ENCODE results near the gene OR10D3.
A peak's percentile ranks its signal among the peaks of the same experiment; 100 is the strongest.

The OR10D3 gene

DNA sequence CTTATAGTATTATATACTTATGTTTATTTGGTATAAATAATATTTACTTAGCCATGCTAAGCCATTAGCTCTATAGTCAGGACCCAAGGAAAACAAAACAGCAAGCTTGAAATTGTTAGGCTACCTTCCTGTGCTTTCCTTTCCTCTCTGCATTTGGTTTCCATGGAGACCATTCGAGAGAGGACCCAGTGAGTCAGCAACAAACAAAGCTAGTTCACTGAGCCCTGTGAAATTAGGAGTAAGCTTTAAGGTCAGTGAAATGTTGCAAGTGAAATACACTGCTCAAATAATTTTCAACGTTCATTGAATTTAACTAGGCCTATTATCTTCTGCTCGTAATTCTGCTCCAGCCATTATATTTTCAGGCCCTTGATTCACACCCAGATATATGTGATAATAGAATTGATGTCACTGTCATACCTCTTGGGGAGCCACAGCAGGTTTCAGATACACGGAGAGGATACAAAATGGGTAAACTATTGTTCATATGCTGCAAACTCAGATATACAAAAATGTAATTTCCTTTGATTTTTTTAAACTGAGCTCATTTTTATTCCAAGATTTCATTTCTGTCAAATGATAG, 9.1 kb upstream of the OR10D3 start:
- H3K36me3 Mint-ChIP-seq (ENCODE audit: low read depth): no peaks in the 10 kb centered on the region
- H3K27me3 Mint-ChIP-seq (ENCODE audit: low read depth): peaks cover 3% of the 10 kb centered on the region
- H3K27ac Mint-ChIP-seq: no peak overlapping the region
- peaks cover 1% of the 10 kb centered on the region for H3K4me1 Mint-ChIP-seq (ENCODE audit: low read depth)
- H3K9me3 Mint-ChIP-seq: no peaks in the 10 kb centered on the region
- no peak for DNase-seq (ENCODE audit: low spot score)
- no peak overlapping the region for H3K4me3 Mint-ChIP-seq

DNA sequence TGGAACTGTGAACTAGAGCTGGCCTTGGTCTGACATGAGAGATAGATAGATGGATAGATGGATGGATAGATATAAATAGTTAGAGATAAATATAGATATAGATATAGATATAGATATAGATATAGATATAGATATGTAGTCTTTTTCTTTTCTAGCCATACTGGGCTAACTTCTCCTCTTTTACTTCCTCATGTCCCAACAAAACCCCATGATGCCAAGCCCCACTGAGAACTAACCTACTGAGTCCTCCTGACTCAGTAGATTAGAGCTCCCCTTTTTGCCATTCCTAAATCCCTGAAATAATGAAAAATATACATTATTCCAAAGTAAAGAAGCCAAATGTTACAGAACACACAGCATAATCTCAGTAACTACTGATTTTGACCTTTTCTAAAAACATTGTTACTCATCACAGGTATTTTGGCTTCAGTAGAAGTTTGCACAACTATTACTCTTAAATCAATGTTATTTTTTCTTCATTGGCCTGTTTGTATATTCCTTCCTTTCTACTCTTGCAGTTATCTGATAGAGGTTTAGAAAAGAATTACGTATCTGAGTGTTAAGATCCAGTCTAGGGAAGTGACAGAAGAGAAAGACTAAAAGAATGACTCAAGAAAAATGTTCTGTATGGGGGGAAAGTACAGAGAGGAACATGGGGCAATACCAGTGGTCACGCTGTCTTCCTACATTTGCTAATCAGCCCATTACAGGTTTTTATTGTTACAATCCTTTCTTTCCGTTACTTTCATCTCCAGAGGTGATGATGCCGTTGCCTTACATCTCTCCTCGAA, 6.0 kb upstream of the OR10D3 start:
- H3K27me3 Mint-ChIP-seq (ENCODE audit: low read depth): peaks cover 8% of the 10 kb centered on the region
- no peaks in the 10 kb centered on the region for H3K9me3 Mint-ChIP-seq
- H3K4me1 Mint-ChIP-seq (ENCODE audit: low read depth): no peaks in the 10 kb centered on the region
- DNase-seq (ENCODE audit: low spot score): no peak
- no peak overlapping the region for H3K4me3 Mint-ChIP-seq
- H3K36me3 Mint-ChIP-seq (ENCODE audit: low read depth): no peaks in the 10 kb centered on the region
- H3K27ac Mint-ChIP-seq: no peak overlapping the region

DNA sequence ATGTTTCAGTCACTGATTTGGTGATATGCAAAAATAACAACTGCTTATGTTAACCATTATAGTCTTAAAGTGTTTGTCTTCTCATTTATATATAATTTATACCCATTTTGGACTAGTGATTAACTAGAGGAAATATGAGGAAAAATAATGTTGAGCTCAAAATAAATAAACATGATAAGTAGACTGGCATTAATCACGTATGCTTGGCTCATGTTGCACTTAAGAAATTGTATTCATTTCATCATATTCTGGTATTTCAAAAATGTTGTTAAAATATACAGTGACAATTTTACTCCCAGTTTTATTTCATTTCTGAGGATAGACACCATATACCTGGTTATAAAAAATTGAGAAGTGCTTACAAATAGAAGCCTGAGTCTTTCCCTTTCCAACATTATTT, 3.8 kb upstream of the OR10D3 start:
- Mint-ChIP-seq H3K27ac (no peak overlapping the region), H3K9me3 (no peaks in the 10 kb centered on the region), H3K4me1 (ENCODE audit: low read depth) (no peaks in the 10 kb centered on the region), H3K4me3 (no peak overlapping the region), H3K27me3 (ENCODE audit: low read depth) (peaks cover 10% of the 10 kb centered on the region), H3K36me3 (ENCODE audit: low read depth) (no peaks in the 10 kb centered on the region)
- no peak for DNase-seq (ENCODE audit: low spot score)

DNA sequence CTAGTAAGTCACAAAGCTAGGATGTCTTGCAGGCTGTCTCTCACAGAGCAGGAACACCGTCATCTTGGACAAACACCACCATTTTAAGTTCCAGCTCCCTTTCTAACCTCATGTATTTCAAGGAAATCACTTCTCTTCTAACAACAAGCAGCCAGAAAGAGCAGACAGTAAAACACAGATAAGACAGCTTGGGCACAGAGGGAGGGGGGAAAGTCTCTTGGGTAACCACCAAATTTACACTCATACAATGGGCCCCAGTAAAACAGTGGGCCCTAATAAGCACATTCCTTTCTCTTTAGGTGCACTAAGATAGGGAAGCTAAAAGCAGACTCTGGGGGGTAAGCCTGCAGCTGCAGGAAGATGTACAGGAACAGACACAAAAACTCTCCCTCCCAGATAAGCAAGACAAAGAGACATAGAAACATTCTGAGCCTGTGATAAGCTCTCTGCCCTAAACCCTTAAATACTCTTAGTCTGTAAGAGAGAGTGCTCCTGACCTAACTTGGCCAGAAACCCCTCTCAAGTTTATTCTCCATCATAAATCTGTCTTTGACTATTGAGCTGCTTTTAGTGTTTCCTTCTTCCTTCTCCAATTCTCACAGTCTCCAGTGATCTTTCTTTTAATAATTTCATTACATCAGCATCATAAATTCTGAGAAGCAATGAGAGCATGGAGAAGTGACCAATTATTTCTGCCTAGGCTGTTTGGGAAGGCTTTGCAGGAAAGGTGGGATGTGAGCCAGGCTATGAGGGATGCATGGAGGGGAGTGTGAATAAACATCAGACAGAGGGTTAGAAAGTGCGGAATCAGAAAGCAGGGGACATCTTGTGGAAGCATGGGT, 7.4 kb downstream of the OR10D3 start:
- H3K36me3 Mint-ChIP-seq (ENCODE audit: low read depth): no peaks in the 10 kb centered on the region
- no peak for DNase-seq (ENCODE audit: low spot score)
- H3K4me1 Mint-ChIP-seq (ENCODE audit: low read depth): no peaks in the 10 kb centered on the region
- no peak overlapping the region for H3K27ac Mint-ChIP-seq
- peaks cover 12% of the 10 kb centered on the region for H3K27me3 Mint-ChIP-seq (ENCODE audit: low read depth)
- H3K4me3 Mint-ChIP-seq: no peak overlapping the region
- no peaks in the 10 kb centered on the region for H3K9me3 Mint-ChIP-seq

DNA sequence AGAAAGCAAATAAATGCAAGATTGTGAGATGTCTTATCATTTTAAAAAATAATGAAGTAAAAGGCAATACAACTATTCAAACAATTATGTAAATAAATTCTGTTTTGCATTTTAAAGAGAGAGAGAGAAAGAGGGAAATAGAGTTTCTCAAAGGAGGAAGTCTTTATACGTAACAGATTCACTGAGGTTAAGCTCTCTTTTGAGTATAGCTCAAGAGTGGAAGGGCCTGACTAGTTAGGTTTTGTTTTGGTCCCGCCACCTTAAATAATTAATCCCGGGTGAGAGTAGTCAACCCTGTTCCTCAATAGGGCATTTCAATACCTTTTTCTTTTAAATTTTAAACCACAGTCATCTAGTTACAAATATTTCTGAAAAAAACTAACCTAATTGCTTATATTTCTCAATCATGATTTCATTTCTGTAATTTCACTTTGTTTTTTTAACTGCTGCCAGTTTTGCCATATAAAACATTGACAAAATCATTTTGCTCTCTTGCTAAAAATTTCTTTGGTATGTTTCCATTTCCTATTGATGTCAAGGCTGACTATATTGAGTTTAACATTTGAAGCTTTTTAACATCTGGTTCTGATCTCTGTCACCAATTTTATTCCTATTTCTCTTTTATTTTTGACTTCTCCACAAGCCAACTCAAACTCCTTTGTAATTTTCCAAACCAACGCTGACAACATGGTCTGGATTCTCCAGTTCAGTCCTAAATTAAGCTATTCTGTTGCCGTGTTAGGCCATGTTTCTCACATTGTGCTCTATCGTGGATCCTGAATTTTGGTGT, 10.3 kb downstream of the OR10D3 start:
- Mint-ChIP-seq H3K4me3 (no peak overlapping the region), H3K27ac (no peak overlapping the region), H3K27me3 (ENCODE audit: low read depth) (peaks cover 11% of the 10 kb centered on the region)

DNA sequence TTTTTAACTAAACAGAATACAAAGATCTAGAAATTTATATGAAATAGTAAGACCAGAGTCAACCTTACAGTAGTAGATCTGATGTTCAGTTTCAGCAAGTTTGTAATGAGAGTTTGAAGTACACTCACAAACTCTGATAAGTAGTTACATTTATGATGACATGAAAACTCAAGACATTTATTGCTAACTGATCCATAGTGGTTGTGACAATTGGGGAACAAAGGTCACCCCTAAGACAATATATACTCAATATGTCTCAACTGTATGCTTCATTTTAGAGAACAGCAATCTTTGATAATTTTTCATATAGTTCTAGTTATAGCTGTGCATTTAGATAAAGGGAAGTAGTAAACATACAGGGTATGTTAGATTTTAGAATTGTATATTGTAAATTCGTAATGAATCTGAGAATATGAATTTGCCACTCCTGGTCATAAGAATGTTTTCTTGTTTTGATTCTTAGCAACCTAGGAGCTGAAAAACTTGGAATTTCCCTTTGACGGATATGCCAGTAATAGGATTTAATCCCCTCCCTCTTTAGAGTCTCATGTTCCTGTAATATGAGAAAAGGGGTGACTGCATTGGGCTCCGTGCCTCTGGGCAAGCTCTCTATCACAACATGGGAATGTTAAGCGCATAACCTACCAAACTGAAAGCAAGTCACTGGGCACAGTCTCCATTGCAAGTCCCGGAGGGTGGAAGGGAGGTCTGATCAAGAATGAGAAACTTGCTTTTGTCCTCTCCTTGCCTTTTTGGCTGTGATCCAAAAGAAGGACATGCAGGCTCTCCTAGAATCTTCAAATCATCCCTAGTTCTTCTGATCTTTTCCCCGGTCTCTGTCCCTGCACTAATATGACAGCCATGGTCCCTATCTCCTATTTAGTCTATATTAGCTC, 11.4 kb downstream of the OR10D3 start:
- DNase-seq (ENCODE audit: low spot score): no peak
- no peaks in the 10 kb centered on the region for H3K9me3 Mint-ChIP-seq
- no peaks in the 10 kb centered on the region for H3K36me3 Mint-ChIP-seq (ENCODE audit: low read depth)
- H3K4me3 Mint-ChIP-seq: no peak overlapping the region
- peaks cover 9% of the 10 kb centered on the region for H3K27me3 Mint-ChIP-seq (ENCODE audit: low read depth)
- H3K27ac Mint-ChIP-seq: no peak overlapping the region
- no peaks in the 10 kb centered on the region for H3K4me1 Mint-ChIP-seq (ENCODE audit: low read depth)

More for the DNA sequence above, 10.3 kb downstream of the OR10D3 start:
- no peak for DNase-seq (ENCODE audit: low spot score)
- Mint-ChIP-seq H3K4me1 (ENCODE audit: low read depth) (no peaks in the 10 kb centered on the region), H3K36me3 (ENCODE audit: low read depth) (no peaks in the 10 kb centered on the region), H3K9me3 (no peaks in the 10 kb centered on the region)

GRCh38 chr11:124195189-124195734, 12.1 kb downstream of the OR10D3 start:
- Mint-ChIP-seq H3K9me3 (no peaks in the 10 kb centered on the region), H3K27ac (no peak overlapping the region), H3K4me3 (no peak overlapping the region), H3K27me3 (ENCODE audit: low read depth) (peaks cover 7% of the 10 kb centered on the region), H3K4me1 (ENCODE audit: low read depth) (no peaks in the 10 kb centered on the region), H3K36me3 (ENCODE audit: low read depth) (no peaks in the 10 kb centered on the region)
- DNase-seq (ENCODE audit: low spot score): peak; percentile 29

DNA sequence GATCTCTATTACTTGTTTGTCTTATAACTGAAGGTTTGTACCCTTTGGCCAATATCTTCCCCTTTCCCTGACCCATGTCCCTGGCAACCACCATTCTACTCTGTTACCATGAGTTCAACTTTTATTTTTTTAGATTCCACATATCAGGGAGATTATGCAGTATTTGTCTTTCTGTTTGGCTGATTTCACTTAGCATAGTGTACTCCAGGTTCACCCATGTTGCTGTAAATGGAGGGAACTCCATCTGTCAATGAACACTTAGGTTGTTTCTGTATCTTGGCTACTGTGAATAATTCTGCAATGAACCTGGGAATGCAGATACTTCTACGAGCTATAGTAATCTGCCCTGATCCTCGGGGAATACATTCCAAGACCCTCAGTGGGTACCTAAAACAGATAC, 14.9 kb downstream of the OR10D3 start:
- no peaks in the 10 kb centered on the region for H3K36me3 Mint-ChIP-seq (ENCODE audit: low read depth)
- no peak overlapping the region for H3K27ac Mint-ChIP-seq
- H3K27me3 Mint-ChIP-seq (ENCODE audit: low read depth): peaks cover 6% of the 10 kb centered on the region
- H3K9me3 Mint-ChIP-seq: no peaks in the 10 kb centered on the region
- no peak overlapping the region for H3K4me3 Mint-ChIP-seq
- DNase-seq (ENCODE audit: low spot score): no peak
- no peaks in the 10 kb centered on the region for H3K4me1 Mint-ChIP-seq (ENCODE audit: low read depth)

- no peak overlapping the region for H3K27ac Mint-ChIP-seq
- H3K27me3 Mint-ChIP-seq (ENCODE audit: low read depth): peaks cover 6% of the 10 kb centered on the region
- H3K36me3 Mint-ChIP-seq (ENCODE audit: low read depth): no peaks in the 10 kb centered on the region
- no peak for DNase-seq (ENCODE audit: low spot score)
- no peaks in the 10 kb centered on the region for H3K4me1 Mint-ChIP-seq (ENCODE audit: low read depth)
- H3K4me3 Mint-ChIP-seq: no peak overlapping the region
- no peaks in the 10 kb centered on the region for H3K9me3 Mint-ChIP-seq
Measured at GRCh38 chr11:124198897-124199296, 15.8 kb downstream of the OR10D3 start.

GRCh38 chr11:124199702-124200101, 16.6 kb downstream of the OR10D3 start:
- Mint-ChIP-seq H3K9me3 (no peaks in the 10 kb centered on the region), H3K4me3 (no peak overlapping the region), H3K27ac (no peak overlapping the region), H3K4me1 (ENCODE audit: low read depth) (no peaks in the 10 kb centered on the region), H3K27me3 (ENCODE audit: low read depth) (peaks cover 6% of the 10 kb centered on the region), H3K36me3 (ENCODE audit: low read depth) (no peaks in the 10 kb centered on the region)
- DNase-seq (ENCODE audit: low spot score): no peak

GRCh38 chr11:124200671-124201070, 17.5 kb downstream of the OR10D3 start:
- H3K27ac Mint-ChIP-seq: no peak overlapping the region
- no peak for DNase-seq (ENCODE audit: low spot score)
- no peaks in the 10 kb centered on the region for H3K9me3 Mint-ChIP-seq

GRCh38 chr11:124202951-124203350, 19.8 kb downstream of the OR10D3 start:
- Mint-ChIP-seq H3K36me3 (ENCODE audit: low read depth) (no peaks in the 10 kb centered on the region), H3K9me3 (no peaks in the 10 kb centered on the region), H3K4me1 (ENCODE audit: low read depth) (no peaks in the 10 kb centered on the region), H3K27me3 (ENCODE audit: low read depth) (peaks cover 1% of the 10 kb centered on the region), H3K4me3 (no peak overlapping the region), H3K27ac (no peak overlapping the region)
- DNase-seq (ENCODE audit: low spot score): no peak

More at GRCh38 chr11:124200671-124201070, 17.5 kb downstream of the OR10D3 start:
- Mint-ChIP-seq H3K36me3 (ENCODE audit: low read depth) (no peaks in the 10 kb centered on the region), H3K4me1 (ENCODE audit: low read depth) (no peaks in the 10 kb centered on the region), H3K27me3 (ENCODE audit: low read depth) (peaks cover 4% of the 10 kb centered on the region), H3K4me3 (no peak overlapping the region)

DNA sequence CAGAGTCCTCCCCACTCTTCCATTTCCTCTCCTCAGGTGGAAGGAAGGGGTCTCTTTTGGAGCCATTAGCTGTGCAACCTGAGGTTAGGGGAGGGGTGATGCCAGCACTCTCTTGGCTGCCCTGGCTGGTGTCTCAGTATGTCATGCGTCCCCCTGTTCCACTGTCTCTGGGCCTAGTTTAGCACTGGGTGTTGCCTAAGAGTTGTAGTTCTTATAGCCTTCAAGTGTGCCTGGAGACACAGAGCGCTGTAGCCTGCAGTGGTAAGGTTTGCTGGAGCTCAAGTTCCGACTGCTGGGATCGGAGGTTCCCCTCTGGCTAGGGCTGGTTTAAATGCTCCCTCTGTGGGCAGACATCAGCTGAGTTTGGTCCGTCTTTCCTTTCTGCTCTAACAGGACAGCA, 20.9 kb downstream of the OR10D3 start:
- no peaks in the 10 kb centered on the region for H3K9me3 Mint-ChIP-seq
- H3K27ac Mint-ChIP-seq: no peak overlapping the region
- H3K4me3 Mint-ChIP-seq: no peak overlapping the region
- DNase-seq (ENCODE audit: low spot score): no peak
- no peaks in the 10 kb centered on the region for H3K4me1 Mint-ChIP-seq (ENCODE audit: low read depth)
- H3K36me3 Mint-ChIP-seq (ENCODE audit: low read depth): no peaks in the 10 kb centered on the region
- peaks cover 1% of the 10 kb centered on the region for H3K27me3 Mint-ChIP-seq (ENCODE audit: low read depth)
